T-helper 2 cell treated with Interferon-gamma antibody and Interleukin-4, amounts not matched to agents 5 μg/mL and 100 μg/mL, for 36 hours (primary cell): ENCODE results near the gene MARCHF6.

Experiments used
- DNase-seq: peaks from one replicate; pipeline ENCODE4 v3.0.0; 2021; ENCODE audit warnings: low spot score
- H3K27ac Mint-ChIP-seq: one replicate; pipeline ENCODE4 v1.8.0; 2021; ENCODE audit warnings: mild to moderate bottlenecking, mixed read lengths
- H3K27me3 Mint-ChIP-seq: one replicate; pipeline ENCODE4 v1.8.0; 2021; ENCODE audit warnings: low read depth, mixed read lengths
- H3K36me3 Mint-ChIP-seq: one replicate; pipeline ENCODE4 v1.8.0; 2021; ENCODE audit warnings: low read depth, mixed read lengths
- H3K4me1 Mint-ChIP-seq: one replicate; pipeline ENCODE4 v1.8.0; 2021; ENCODE audit warnings: low read depth, mixed read lengths
- H3K4me3 Mint-ChIP-seq: one replicate; pipeline ENCODE4 v1.8.0; 2022; ENCODE audit warnings: mild to moderate bottlenecking, moderate library complexity, mixed read lengths
- H3K9me3 Mint-ChIP-seq: one replicate; pipeline ENCODE4 v1.8.0; 2021; ENCODE audit warnings: mixed read lengths

MARCHF6 gene

DNA sequence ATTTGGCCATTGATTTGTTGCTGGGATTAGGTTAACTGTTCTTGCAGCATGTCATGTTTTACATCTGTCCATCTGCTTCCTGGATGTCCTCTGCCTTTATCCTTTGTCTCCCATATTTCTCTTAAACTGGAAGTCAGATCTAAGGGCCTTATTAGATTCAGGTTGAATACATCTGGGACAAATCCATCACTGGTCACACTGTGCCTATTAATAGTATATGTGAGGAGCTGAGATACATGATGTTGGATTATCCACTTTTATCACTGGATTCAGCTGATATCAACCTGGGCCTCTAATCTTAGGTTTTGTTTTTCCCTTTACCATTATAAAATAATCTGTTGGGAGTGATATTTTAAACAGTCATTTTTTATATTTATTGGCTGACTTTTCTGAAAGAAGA, 46.3 kb downstream of the MARCHF6 start:
- no peaks in the 10 kb centered on the region for H3K9me3 Mint-ChIP-seq
- no peak overlapping the region for H3K4me3 Mint-ChIP-seq
- DNase-seq = no peak
- no peak overlapping the region for H3K27ac Mint-ChIP-seq
- H3K27me3 Mint-ChIP-seq = no peaks in the 10 kb centered on the region
- H3K36me3 Mint-ChIP-seq = peaks cover 37% of the 10 kb centered on the region
- H3K4me1 Mint-ChIP-seq = peaks cover 6% of the 10 kb centered on the region

DNA sequence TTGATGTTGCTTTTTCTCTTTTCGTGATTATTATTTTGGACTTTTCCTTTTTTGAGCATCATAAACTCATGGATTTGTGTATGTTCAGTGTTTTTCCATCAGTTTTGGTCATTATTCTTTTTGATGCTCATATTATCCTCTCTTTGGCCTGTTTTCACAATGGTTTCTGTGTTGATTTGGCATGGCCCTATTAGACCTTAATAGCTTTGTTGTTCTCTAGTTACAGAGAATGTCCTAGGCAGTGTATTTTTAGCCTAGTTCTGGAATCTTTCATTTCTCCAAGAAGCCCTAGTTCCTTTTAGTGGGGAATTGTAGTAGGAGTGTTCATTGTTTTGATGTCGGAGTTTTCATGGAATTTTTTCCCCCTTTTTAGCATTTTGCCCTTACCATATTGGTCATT, 46.9 kb downstream of the MARCHF6 start:
- Mint-ChIP-seq H3K4me1 (peaks cover 6% of the 10 kb centered on the region), H3K27me3 (no peaks in the 10 kb centered on the region), H3K36me3 (peaks cover 38% of the 10 kb centered on the region), H3K27ac (no peak overlapping the region), H3K9me3 (no peaks in the 10 kb centered on the region), H3K4me3 (no peak overlapping the region)
- no peak for DNase-seq

- peaks cover 6% of the 10 kb centered on the region for H3K4me1 Mint-ChIP-seq
- H3K36me3 Mint-ChIP-seq = peaks cover 37% of the 10 kb centered on the region
- no peak overlapping the region for H3K4me3 Mint-ChIP-seq
- DNase-seq = no peak
- no peak overlapping the region for H3K27ac Mint-ChIP-seq
- no peaks in the 10 kb centered on the region for H3K9me3 Mint-ChIP-seq
- H3K27me3 Mint-ChIP-seq = no peaks in the 10 kb centered on the region
Measured at GRCh38 chr5:10400831-10401230, 47.3 kb downstream of the MARCHF6 start.

DNA sequence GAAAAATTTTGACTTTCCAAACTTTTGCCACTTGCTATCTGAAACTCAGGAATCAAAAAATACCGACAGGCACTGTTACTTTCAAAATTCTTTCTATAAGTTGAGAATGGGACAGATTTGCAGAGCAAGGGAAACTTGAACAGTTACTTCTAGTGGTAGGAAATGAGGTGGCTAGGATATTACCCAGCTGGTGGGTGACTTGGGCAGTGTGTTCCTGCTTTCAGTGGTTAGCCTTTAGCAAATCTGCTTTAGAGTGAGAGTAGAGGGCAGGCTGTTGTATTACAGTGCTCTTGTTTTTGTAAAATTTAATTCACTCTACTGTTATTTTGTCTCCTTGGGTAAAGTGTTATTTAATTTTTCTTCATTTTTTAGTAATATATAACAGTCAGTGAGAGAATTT, 48.0 kb downstream of the MARCHF6 start:
- H3K36me3 Mint-ChIP-seq = peaks cover 35% of the 10 kb centered on the region
- no peak for DNase-seq
- no peaks in the 10 kb centered on the region for H3K9me3 Mint-ChIP-seq
- H3K27me3 Mint-ChIP-seq = no peaks in the 10 kb centered on the region
- no peak overlapping the region for H3K4me3 Mint-ChIP-seq
- no peak overlapping the region for H3K27ac Mint-ChIP-seq
- peaks cover 6% of the 10 kb centered on the region for H3K4me1 Mint-ChIP-seq
